GM12878 (cell line): ENCODE data around the gene TRAF3IP3. TPM values are rescaled to one million over a fixed set of nuclear protein-coding genes. Genes with fewer than 3 reads are reported as not detected.
A peak's percentile ranks its signal among the peaks of the same experiment; 100 is the strongest.

Experiments
- CBX5 ChIP-seq: sonication (generic); IDR thresholded peaks from 2 replicates; pipeline ENCODE4 v1.6.1; 2016; ENCODE audit warnings: low read depth, moderate library complexity, mild to moderate bottlenecking, inconsistent platforms
- CHD4 ChIP-seq: fragments of 200-600 bp; sonication (generic); IDR thresholded peaks from 2 replicates; pipeline ENCODE4 v1.6.1; 2016; ENCODE audit warnings: mild to moderate bottlenecking
- KLF5 ChIP-seq: fragments of 450-650 bp; IDR thresholded peaks from 2 replicates; pipeline ENCODE4 v1.6.1; 2014; ENCODE audit warnings: mild to moderate bottlenecking; ENCODE audit not compliant: partially characterized antibody
- LARP7 ChIP-seq: fragments of 450-650 bp; IDR thresholded peaks from 2 replicates; pipeline ENCODE4 v1.6.1; 2017; ENCODE audit warnings: mild to moderate bottlenecking
- POLR2A ChIP-seq: IDR thresholded peaks from 2 replicates; pipeline ENCODE4 v1.6.1; 2011; ENCODE audit warnings: low read depth, mild to moderate bottlenecking, low read length
- RAD51 ChIP-seq: fragments of 450-650 bp; IDR thresholded peaks from 2 replicates; pipeline ENCODE4 v1.6.1; 2016; ENCODE audit warnings: moderate library complexity, mild to moderate bottlenecking, inconsistent platforms
- SIN3A ChIP-seq: IDR thresholded peaks from 2 replicates; pipeline ENCODE4 v1.6.1; 2012; ENCODE audit warnings: low read depth, low read length, improper control_type of control experiment
- SIX5 ChIP-seq: IDR thresholded peaks from 2 replicates; pipeline ENCODE4 v1.6.1; 2011; ENCODE audit warnings: mild to moderate bottlenecking, low read depth, low read length, moderate library complexity; ENCODE audit not compliant: severe bottlenecking
- SPI1 ChIP-seq: IDR thresholded peaks from 2 replicates; pipeline ENCODE4 v1.6.1; 2011; ENCODE audit warnings: low read depth, mild to moderate bottlenecking, low read length, moderate library complexity, borderline replicate concordance; ENCODE audit not compliant: insufficient read depth
- polyA plus RNA-seq, 11 experiments: library from polyadenylated mRNA; depleted of rRNA in 4 of 11; unstranded in 6 of 11; stranded (reverse) in 5 of 11; fragments of >200 nt; fragmentation: Nextera tagmentation in 4 of 11; fragmentation: Illumina TruSeq in 1 of 11; extraction: Ambion mirVana in 4 of 11; extraction: Trizol in 1 of 11; gene quantifications; 1 replicate in 1 of 11; 2 replicates in 10 of 11; pipeline versions ENCODE4 v1.2.1 to v1.2.3, GENCODE V29; 2011 to 2016; ENCODE audit warnings: inconsistent platforms in 2 of 11, missing spikeins in 2 of 11, low read depth in 1 of 11
- total RNA-seq, 4 experiments: library from RNA; depleted of rRNA in 3 of 4; stranded (reverse); fragments of >200 nt in 3 of 4; fragmentation: Illumina TruSeq in 1 of 4; extraction: Trizol in 1 of 4; gene quantifications; 2 replicates each; pipeline versions ENCODE4 v1.2.1 to v1.2.3, GENCODE V29; 2013 to 2021
- TF ChIP-seq, protein P1 (sequence below): IDR thresholded peaks from 2 replicates; pipeline ENCODE4 v1.6.1; 2011; ENCODE audit warnings: low read depth, low read length, improper control_type of control experiment, borderline replicate concordance
- TF ChIP-seq, protein P2 (sequence below): IDR thresholded peaks from 2 replicates; pipeline ENCODE4 v1.6.1; 2011; ENCODE audit warnings: borderline replicate concordance, low read depth, mild to moderate bottlenecking, moderate library complexity, mixed read lengths, low read length; ENCODE audit not compliant: insufficient read depth; ENCODE audit errors: extremely low read length
- TF ChIP-seq, protein P3 (sequence below): fragments of 150-350 bp; IDR thresholded peaks from 2 replicates; pipeline ENCODE4 v1.6.1; 2016; ENCODE audit warnings: low read depth, low read length
- TF ChIP-seq, protein P4 (sequence below): fragments of 450-650 bp; IDR thresholded peaks from 2 replicates; pipeline ENCODE4 v1.6.1; 2017; ENCODE audit warnings: mild to moderate bottlenecking
- TF ChIP-seq, protein P5 (sequence below): fragments of 450-650 bp; IDR thresholded peaks from 2 replicates; pipeline ENCODE4 v1.6.1; 2017; ENCODE audit warnings: low read depth, mild to moderate bottlenecking, moderate library complexity
- TF ChIP-seq, protein P6 (sequence below): IDR thresholded peaks from 2 replicates; pipeline ENCODE4 v1.6.1; 2012; ENCODE audit warnings: low read depth, low read length, improper control_type of control experiment

The TRAF3IP3 gene
- total and polyA plus RNA-seq, 10 of the 15 experiments (the other 5 are each of a cell fraction or from before 2014, with no cell fraction given) = 61.6 to 121 (median 96.5) TPM

DNA sequence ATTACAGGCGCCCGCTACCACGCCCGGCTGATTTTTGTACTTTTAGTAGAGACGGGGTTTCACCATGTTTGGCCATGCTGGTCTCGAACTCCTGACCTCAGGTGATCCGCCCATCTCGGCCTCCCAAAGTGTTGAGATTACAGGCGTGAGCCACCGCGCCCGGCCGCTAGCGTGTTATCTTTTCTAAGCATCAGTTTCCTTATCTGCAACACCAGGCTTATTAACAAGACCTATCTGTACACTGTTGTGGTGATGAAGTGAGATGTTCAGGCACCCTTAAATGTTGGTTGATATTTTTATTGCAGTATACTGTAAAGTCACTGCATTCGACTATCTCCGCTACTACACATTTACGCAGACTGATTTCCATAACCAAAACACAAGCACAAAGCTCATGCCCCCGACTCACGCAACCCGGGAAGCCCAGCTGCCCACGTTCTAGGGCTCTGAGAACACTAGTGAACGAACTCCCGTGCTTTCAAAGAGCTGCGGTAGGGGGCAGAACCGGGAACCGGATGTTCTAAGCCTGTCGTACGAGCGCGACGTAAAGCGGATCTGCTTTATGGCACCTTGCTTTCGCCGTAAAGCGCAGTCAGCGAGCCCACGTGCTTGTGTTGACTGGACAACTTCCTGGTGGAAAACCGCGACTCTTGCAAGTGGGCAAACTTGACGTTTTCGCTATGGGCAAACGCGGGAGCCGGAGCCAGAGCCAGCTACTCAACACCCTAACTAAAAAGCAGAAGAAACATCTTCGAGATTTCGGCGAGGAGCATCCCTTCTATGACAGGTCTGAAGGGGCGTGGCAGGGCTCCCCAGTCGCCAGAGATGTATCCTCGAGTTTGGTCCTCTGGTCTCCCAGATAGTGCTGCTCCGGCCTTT lies 71.8 kb downstream of the TRAF3IP3 start, which contains the start of gene UTP25 (continued):
- TF ChIP-seq, protein P1, sequence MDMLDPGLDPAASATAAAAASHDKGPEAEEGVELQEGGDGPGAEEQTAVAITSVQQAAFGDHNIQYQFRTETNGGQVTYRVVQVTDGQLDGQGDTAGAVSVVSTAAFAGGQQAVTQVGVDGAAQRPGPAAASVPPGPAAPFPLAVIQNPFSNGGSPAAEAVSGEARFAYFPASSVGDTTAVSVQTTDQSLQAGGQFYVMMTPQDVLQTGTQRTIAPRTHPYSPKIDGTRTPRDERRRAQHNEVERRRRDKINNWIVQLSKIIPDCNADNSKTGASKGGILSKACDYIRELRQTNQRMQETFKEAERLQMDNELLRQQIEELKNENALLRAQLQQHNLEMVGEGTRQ = peak; percentile 72
- TF ChIP-seq, protein P2, sequence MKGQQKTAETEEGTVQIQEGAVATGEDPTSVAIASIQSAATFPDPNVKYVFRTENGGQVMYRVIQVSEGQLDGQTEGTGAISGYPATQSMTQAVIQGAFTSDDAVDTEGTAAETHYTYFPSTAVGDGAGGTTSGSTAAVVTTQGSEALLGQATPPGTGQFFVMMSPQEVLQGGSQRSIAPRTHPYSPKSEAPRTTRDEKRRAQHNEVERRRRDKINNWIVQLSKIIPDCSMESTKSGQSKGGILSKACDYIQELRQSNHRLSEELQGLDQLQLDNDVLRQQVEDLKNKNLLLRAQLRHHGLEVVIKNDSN = peak; percentile 80
- 0 out of 2 replicates have a peak, but pooled peaks have one; percentile 33 for TF ChIP-seq CBX5
- no peak for TF ChIP-seq CHD4
- TF ChIP-seq SIX5 = peak; percentile 27
- TF ChIP-seq, protein P3, sequence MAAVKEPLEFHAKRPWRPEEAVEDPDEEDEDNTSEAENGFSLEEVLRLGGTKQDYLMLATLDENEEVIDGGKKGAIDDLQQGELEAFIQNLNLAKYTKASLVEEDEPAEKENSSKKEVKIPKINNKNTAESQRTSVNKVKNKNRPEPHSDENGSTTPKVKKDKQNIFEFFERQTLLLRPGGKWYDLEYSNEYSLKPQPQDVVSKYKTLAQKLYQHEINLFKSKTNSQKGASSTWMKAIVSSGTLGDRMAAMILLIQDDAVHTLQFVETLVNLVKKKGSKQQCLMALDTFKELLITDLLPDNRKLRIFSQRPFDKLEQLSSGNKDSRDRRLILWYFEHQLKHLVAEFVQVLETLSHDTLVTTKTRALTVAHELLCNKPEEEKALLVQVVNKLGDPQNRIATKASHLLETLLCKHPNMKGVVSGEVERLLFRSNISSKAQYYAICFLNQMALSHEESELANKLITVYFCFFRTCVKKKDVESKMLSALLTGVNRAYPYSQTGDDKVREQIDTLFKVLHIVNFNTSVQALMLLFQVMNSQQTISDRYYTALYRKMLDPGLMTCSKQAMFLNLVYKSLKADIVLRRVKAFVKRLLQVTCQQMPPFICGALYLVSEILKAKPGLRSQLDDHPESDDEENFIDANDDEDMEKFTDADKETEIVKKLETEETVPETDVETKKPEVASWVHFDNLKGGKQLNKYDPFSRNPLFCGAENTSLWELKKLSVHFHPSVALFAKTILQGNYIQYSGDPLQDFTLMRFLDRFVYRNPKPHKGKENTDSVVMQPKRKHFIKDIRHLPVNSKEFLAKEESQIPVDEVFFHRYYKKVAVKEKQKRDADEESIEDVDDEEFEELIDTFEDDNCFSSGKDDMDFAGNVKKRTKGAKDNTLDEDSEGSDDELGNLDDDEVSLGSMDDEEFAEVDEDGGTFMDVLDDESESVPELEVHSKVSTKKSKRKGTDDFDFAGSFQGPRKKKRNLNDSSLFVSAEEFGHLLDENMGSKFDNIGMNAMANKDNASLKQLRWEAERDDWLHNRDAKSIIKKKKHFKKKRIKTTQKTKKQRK = no peak
- TF ChIP-seq POLR2A = peak; percentile 79
- TF ChIP-seq, protein P4, sequence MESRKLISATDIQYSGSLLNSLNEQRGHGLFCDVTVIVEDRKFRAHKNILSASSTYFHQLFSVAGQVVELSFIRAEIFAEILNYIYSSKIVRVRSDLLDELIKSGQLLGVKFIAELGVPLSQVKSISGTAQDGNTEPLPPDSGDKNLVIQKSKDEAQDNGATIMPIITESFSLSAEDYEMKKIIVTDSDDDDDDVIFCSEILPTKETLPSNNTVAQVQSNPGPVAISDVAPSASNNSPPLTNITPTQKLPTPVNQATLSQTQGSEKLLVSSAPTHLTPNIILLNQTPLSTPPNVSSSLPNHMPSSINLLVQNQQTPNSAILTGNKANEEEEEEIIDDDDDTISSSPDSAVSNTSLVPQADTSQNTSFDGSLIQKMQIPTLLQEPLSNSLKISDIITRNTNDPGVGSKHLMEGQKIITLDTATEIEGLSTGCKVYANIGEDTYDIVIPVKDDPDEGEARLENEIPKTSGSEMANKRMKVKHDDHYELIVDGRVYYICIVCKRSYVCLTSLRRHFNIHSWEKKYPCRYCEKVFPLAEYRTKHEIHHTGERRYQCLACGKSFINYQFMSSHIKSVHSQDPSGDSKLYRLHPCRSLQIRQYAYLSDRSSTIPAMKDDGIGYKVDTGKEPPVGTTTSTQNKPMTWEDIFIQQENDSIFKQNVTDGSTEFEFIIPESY = no peak
- TF ChIP-seq LARP7 = 0 out of 2 replicates have a peak, but pooled peaks have one; percentile 25
- TF ChIP-seq, protein P5, sequence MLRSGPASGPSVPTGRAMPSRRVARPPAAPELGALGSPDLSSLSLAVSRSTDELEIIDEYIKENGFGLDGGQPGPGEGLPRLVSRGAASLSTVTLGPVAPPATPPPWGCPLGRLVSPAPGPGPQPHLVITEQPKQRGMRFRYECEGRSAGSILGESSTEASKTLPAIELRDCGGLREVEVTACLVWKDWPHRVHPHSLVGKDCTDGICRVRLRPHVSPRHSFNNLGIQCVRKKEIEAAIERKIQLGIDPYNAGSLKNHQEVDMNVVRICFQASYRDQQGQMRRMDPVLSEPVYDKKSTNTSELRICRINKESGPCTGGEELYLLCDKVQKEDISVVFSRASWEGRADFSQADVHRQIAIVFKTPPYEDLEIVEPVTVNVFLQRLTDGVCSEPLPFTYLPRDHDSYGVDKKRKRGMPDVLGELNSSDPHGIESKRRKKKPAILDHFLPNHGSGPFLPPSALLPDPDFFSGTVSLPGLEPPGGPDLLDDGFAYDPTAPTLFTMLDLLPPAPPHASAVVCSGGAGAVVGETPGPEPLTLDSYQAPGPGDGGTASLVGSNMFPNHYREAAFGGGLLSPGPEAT = peak; percentile 69
- TF ChIP-seq, protein P6, sequence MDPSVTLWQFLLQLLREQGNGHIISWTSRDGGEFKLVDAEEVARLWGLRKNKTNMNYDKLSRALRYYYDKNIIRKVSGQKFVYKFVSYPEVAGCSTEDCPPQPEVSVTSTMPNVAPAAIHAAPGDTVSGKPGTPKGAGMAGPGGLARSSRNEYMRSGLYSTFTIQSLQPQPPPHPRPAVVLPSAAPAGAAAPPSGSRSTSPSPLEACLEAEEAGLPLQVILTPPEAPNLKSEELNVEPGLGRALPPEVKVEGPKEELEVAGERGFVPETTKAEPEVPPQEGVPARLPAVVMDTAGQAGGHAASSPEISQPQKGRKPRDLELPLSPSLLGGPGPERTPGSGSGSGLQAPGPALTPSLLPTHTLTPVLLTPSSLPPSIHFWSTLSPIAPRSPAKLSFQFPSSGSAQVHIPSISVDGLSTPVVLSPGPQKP = peak; percentile 86
- TF ChIP-seq SPI1 = peak; percentile 34; the same call in 1 of the 2 replicates
- peak; percentile 90 for TF ChIP-seq RAD51
- TF ChIP-seq KLF5 = no peak
- peak; percentile 97 for TF ChIP-seq SIN3A
